ENCODE results near the gene PPP1R37. TPM values are rescaled to one million over a fixed set of nuclear protein-coding genes. Genes with fewer than 3 reads are reported as not detected.

Gene PPP1R37
- polyA plus RNA-seq, 3 donors, result 23.3 to 39.5 (median 32.4) TPM

GRCh38 chr19:45158503-45159209 lies 65.7 kb downstream of the PPP1R37 start:
- DNase-seq (ENCODE audit: extremely low read depth in 1 of 11, low read depth in 9 of 11, low spot score in 4 of 11), result no peak

GRCh38 chr19:45159210-45159970 lies 66.4 kb downstream of the PPP1R37 start:
- no peak for DNase-seq (ENCODE audit: extremely low read depth in 1 of 11, low read depth in 9 of 11, low spot score in 4 of 11)

GRCh38 chr19:45159971-45160324 lies 67.0 kb downstream of the PPP1R37 start:
- DNase-seq (ENCODE audit: extremely low read depth in 1 of 11, low read depth in 9 of 11, low spot score in 4 of 11), result no peak

GRCh38 chr19:45160870-45161737 lies 68.1 kb downstream of the PPP1R37 start, which contains the start of gene NKPD1:
Gene NKPD1, minus strand, starts transcription at chr19:45160982. Its CDS starts 832 bp downstream, at chr19:45160150.
- DNase-seq (ENCODE audit: extremely low read depth in 1 of 11, low read depth in 9 of 11, low spot score in 4 of 11), result no peak

- DNase-seq (ENCODE audit: extremely low read depth in 1 of 11, low read depth in 9 of 11, low spot score in 4 of 11), result peak in 2 of 11 donors; percentile 41 to 42
Measured at GRCh38 chr19:45161738-45162607, 69.0 kb downstream of the PPP1R37 start.

GRCh38 chr19:45162608-45163143 lies 69.7 kb downstream of the PPP1R37 start:
- no peak for DNase-seq (ENCODE audit: extremely low read depth in 1 of 11, low read depth in 9 of 11, low spot score in 4 of 11)

- DNase-seq (ENCODE audit: extremely low read depth in 1 of 11, low read depth in 9 of 11, low spot score in 4 of 11), result no peak
Measured at GRCh38 chr19:45163156-45163555, 70.2 kb downstream of the PPP1R37 start.

- no peak for DNase-seq (ENCODE audit: extremely low read depth in 1 of 11, low read depth in 9 of 11, low spot score in 4 of 11)
Measured at GRCh38 chr19:45163751-45164460, 70.9 kb downstream of the PPP1R37 start.

- DNase-seq (ENCODE audit: extremely low read depth in 1 of 11, low read depth in 9 of 11, low spot score in 4 of 11), result no peak
Measured at GRCh38 chr19:45164577-45165335, 71.8 kb downstream of the PPP1R37 start.

GRCh38 chr19:45166723-45167252 lies 73.8 kb downstream of the PPP1R37 start:
- no peak for DNase-seq (ENCODE audit: extremely low read depth in 1 of 11, low read depth in 9 of 11, low spot score in 4 of 11)

GRCh38 chr19:45168767-45169351 lies 75.9 kb downstream of the PPP1R37 start:
- DNase-seq (ENCODE audit: extremely low read depth in 1 of 11, low read depth in 9 of 11, low spot score in 4 of 11), result no peak

- DNase-seq (ENCODE audit: extremely low read depth in 1 of 11, low read depth in 9 of 11, low spot score in 4 of 11), result no peak
Measured at GRCh38 chr19:45169602-45170001, 76.6 kb downstream of the PPP1R37 start.

- DNase-seq (ENCODE audit: extremely low read depth in 1 of 11, low read depth in 9 of 11, low spot score in 4 of 11), result no peak
Measured at GRCh38 chr19:45170146-45171106, 77.4 kb downstream of the PPP1R37 start.

- DNase-seq (ENCODE audit: extremely low read depth in 1 of 11, low read depth in 9 of 11, low spot score in 4 of 11), result no peak
Measured at GRCh38 chr19:45171211-45171623, 78.2 kb downstream of the PPP1R37 start.

- DNase-seq (ENCODE audit: extremely low read depth in 1 of 11, low read depth in 9 of 11, low spot score in 4 of 11), result no peak
Measured at GRCh38 chr19:45172173-45172572, 79.2 kb downstream of the PPP1R37 start.
